ENCODE data around the gene TMEM132E. TPM values are rescaled to one million over a fixed set of nuclear protein-coding genes. Genes with fewer than 3 reads are reported as not detected.

The TMEM132E gene
- total RNA-seq, 1 donor from 2014 or later: not detected

- TF ChIP-seq, protein P1, sequence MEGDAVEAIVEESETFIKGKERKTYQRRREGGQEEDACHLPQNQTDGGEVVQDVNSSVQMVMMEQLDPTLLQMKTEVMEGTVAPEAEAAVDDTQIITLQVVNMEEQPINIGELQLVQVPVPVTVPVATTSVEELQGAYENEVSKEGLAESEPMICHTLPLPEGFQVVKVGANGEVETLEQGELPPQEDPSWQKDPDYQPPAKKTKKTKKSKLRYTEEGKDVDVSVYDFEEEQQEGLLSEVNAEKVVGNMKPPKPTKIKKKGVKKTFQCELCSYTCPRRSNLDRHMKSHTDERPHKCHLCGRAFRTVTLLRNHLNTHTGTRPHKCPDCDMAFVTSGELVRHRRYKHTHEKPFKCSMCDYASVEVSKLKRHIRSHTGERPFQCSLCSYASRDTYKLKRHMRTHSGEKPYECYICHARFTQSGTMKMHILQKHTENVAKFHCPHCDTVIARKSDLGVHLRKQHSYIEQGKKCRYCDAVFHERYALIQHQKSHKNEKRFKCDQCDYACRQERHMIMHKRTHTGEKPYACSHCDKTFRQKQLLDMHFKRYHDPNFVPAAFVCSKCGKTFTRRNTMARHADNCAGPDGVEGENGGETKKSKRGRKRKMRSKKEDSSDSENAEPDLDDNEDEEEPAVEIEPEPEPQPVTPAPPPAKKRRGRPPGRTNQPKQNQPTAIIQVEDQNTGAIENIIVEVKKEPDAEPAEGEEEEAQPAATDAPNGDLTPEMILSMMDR (IDR thresholded peaks at IDR 0.05): no peak
- no peaks in the 10 kb centered on the region for H3K4me1 Mint-ChIP-seq (ENCODE audit: unreplicated experiment)
- H3K27ac Mint-ChIP-seq (ENCODE audit: unreplicated experiment): no peak overlapping the region
- H3K4me3 Mint-ChIP-seq (ENCODE audit: unreplicated experiment): no peak overlapping the region
- H3K27me3 Mint-ChIP-seq (ENCODE audit: unreplicated experiment): peaks cover 12% of the 10 kb centered on the region
- no peak for DNase-seq (ENCODE audit: extremely low spot score, unreplicated experiment)
- H3K9me3 Mint-ChIP-seq (ENCODE audit: unreplicated experiment): no peaks in the 10 kb centered on the region
- no peaks in the 10 kb centered on the region for H3K36me3 Mint-ChIP-seq (ENCODE audit: unreplicated experiment)
Measured at GRCh38 chr17:34572483-34572882, 6.9 kb upstream of the TMEM132E start.

- H3K36me3 Mint-ChIP-seq (ENCODE audit: unreplicated experiment): no peaks in the 10 kb centered on the region
- H3K9me3 Mint-ChIP-seq (ENCODE audit: unreplicated experiment): no peaks in the 10 kb centered on the region
- H3K4me3 Mint-ChIP-seq (ENCODE audit: unreplicated experiment): no peak overlapping the region
- no peak overlapping the region for H3K27ac Mint-ChIP-seq (ENCODE audit: unreplicated experiment)
- TF ChIP-seq, protein P1 (IDR thresholded peaks at IDR 0.05): no peak
- DNase-seq (ENCODE audit: extremely low spot score, unreplicated experiment): no peak
- H3K27me3 Mint-ChIP-seq (ENCODE audit: unreplicated experiment): peaks cover 35% of the 10 kb centered on the region
- H3K4me1 Mint-ChIP-seq (ENCODE audit: unreplicated experiment): peaks cover 12% of the 10 kb centered on the region
Measured at GRCh38 chr17:34575182-34575581, 4.2 kb upstream of the TMEM132E start.

- Mint-ChIP-seq H3K27me3 (ENCODE audit: unreplicated experiment) (peaks cover 55% of the 10 kb centered on the region), H3K4me3 (ENCODE audit: unreplicated experiment) (no peak overlapping the region)
Measured at GRCh38 chr17:34578016-34578415, 1.4 kb upstream of the TMEM132E start.

DNA sequence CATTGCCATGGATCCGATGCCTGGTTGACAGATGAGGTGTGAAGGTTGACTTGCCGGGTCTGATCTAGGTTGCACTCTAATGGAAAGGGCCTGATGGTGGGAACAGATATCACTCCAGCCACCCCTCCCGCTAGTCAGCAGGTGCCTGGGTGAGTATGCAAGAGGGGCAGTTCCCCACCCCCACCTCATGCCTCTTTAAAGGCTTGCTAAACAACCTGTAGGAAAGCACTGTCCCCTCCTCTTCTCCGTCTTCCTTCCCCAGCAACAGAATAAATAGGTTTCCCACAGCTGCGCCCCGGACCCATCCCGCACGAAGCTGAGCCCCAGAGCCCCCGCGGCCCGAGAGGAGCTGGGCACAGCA lies 746 bp upstream of the TMEM132E start:
- H3K9me3 Mint-ChIP-seq (ENCODE audit: unreplicated experiment): no peaks in the 10 kb centered on the region

More at GRCh38 chr17:34578016-34578415, 1.4 kb upstream of the TMEM132E start:
- TF ChIP-seq, protein P1 (IDR thresholded peaks at IDR 0.05): no peak
- peaks cover 16% of the 10 kb centered on the region for H3K4me1 Mint-ChIP-seq (ENCODE audit: unreplicated experiment)
- H3K36me3 Mint-ChIP-seq (ENCODE audit: unreplicated experiment): no peaks in the 10 kb centered on the region
- no peaks in the 10 kb centered on the region for H3K9me3 Mint-ChIP-seq (ENCODE audit: unreplicated experiment)
- no peak for DNase-seq (ENCODE audit: extremely low spot score, unreplicated experiment)
- H3K27ac Mint-ChIP-seq (ENCODE audit: unreplicated experiment): no peak overlapping the region

GRCh38 chr17:34579979-34580684 lies 750 bp downstream of the TMEM132E start:
- H3K27ac Mint-ChIP-seq (ENCODE audit: unreplicated experiment): no peak overlapping the region
- H3K27me3 Mint-ChIP-seq (ENCODE audit: unreplicated experiment): peaks cover 72% of the 10 kb centered on the region
- TF ChIP-seq, protein P1 (IDR thresholded peaks at IDR 0.05): no peak
- no peaks in the 10 kb centered on the region for H3K36me3 Mint-ChIP-seq (ENCODE audit: unreplicated experiment)
- H3K4me1 Mint-ChIP-seq (ENCODE audit: unreplicated experiment): peaks cover 16% of the 10 kb centered on the region
- DNase-seq (ENCODE audit: extremely low spot score, unreplicated experiment): no peak
- H3K9me3 Mint-ChIP-seq (ENCODE audit: unreplicated experiment): no peaks in the 10 kb centered on the region
- H3K4me3 Mint-ChIP-seq (ENCODE audit: unreplicated experiment): peak overlapping the region; percentile 55

More for the DNA sequence above, 746 bp upstream of the TMEM132E start:
- Mint-ChIP-seq H3K36me3 (ENCODE audit: unreplicated experiment) (no peaks in the 10 kb centered on the region), H3K4me3 (ENCODE audit: unreplicated experiment) (peak overlapping the region; percentile 79), H3K27me3 (ENCODE audit: unreplicated experiment) (peaks cover 61% of the 10 kb centered on the region), H3K27ac (ENCODE audit: unreplicated experiment) (no peak overlapping the region), H3K4me1 (ENCODE audit: unreplicated experiment) (peaks cover 16% of the 10 kb centered on the region)
- TF ChIP-seq, protein P1 (IDR thresholded peaks at IDR 0.05): no peak
- DNase-seq (ENCODE audit: extremely low spot score, unreplicated experiment): no peak
